ENCODE measurements around the gene IRF4. TPM values are rescaled to one million over a fixed set of nuclear protein-coding genes. Genes with fewer than 3 reads are reported as not detected.

IRF4 gene
- total and polyA plus RNA-seq, 2 donors (not counting 1 experiment from before 2014, with no cell fraction given): 75.7 to 142 TPM

- no peak for ATAC-seq (ENCODE audit: low read depth)
- POLR2A ChIA-PET: no interaction called here
- no peak overlapping the region for H3K4me3 Mint-ChIP-seq
Observed at GRCh38 chr6:454148-454991, 62.8 kb downstream of the IRF4 start.

GRCh38 chr6:455006-455585 lies 63.5 kb downstream of the IRF4 start:
- Histone ChIP-seq H3K4me1 (ENCODE audit: control insufficient read depth in 2 of 2, insufficient read depth in 2 of 2, low read length in 2 of 2) (no peaks in the 10 kb centered on the region), H3K79me2 (ENCODE audit: control insufficient read depth, insufficient read depth, low read length) (no peaks in the 10 kb centered on the region), H3K36me3 (replicated peaks in 1 of 2; ENCODE audit: control extremely low read depth in 1 of 2, control insufficient read depth in 1 of 2, extremely low read depth in 1 of 2, insufficient read depth in 2 of 2, low read length in 1 of 2) (no peaks in the 10 kb centered on the region), H3K9me3 (ENCODE audit: control extremely low read depth in 1 of 3, control insufficient read depth in 2 of 3, insufficient read depth in 1 of 3, low read length in 2 of 3) (no peaks in the 10 kb centered on the region), H3K4me3 (ENCODE audit: control extremely low read depth in 1 of 5, extremely low read depth in 1 of 5, insufficient read depth in 1 of 5, low read depth in 2 of 5, low read length in 4 of 5) (no peak overlapping the region), H3K9ac (ENCODE audit: low read length) (no peak overlapping the region), H4K20me1 (ENCODE audit: control insufficient read depth, insufficient read depth, low read length, poor library complexity, severe bottlenecking) (no peaks in the 10 kb centered on the region), H3K27me3 (replicated peaks in 1 of 4; ENCODE audit: control extremely low read depth in 1 of 4, control insufficient read depth in 3 of 4, insufficient read depth in 4 of 4, low read length in 3 of 4) (no peaks in the 10 kb centered on the region), H2AFZ (ENCODE audit: insufficient read depth, low read depth, low read length, poor library complexity, severe bottlenecking) (no peak overlapping the region), H3K4me2 (replicated peaks; ENCODE audit: low read depth, low read length, poor library complexity, severe bottlenecking) (no peak overlapping the region), H3K27ac (ENCODE audit: low read length in 2 of 2) (no peak overlapping the region)
- WGBS (ENCODE audit: insufficient coverage): no CpG with 5 or more reads among the region's 11 CpGs
- H3K4me3 Mint-ChIP-seq: no peak overlapping the region
- peaks cover 2% of the 10 kb centered on the region for H3K9me3 Mint-ChIP-seq (ENCODE audit: insufficient read depth)
- ChIA-PET CTCF (no interaction called here), POLR2A (no interaction called here)
- no peak for DNase-seq
- intact Hi-C loops (cut with micrococcal nuclease): no loop called here
- H3K27ac Mint-ChIP-seq: no peak overlapping the region
- no peaks in the 10 kb centered on the region for H3K27me3 Mint-ChIP-seq
- no peak for ATAC-seq (ENCODE audit: low read depth)
- H3K4me1 Mint-ChIP-seq: no peaks in the 10 kb centered on the region
- no peak for TF ChIP-seq EZH2 (IDR thresholded peaks at IDR 0.05; ENCODE audit: borderline replicate concordance, insufficient read depth, low read depth, low read length, poor library complexity, severe bottlenecking)
- TF ChIP-seq, protein P1, sequence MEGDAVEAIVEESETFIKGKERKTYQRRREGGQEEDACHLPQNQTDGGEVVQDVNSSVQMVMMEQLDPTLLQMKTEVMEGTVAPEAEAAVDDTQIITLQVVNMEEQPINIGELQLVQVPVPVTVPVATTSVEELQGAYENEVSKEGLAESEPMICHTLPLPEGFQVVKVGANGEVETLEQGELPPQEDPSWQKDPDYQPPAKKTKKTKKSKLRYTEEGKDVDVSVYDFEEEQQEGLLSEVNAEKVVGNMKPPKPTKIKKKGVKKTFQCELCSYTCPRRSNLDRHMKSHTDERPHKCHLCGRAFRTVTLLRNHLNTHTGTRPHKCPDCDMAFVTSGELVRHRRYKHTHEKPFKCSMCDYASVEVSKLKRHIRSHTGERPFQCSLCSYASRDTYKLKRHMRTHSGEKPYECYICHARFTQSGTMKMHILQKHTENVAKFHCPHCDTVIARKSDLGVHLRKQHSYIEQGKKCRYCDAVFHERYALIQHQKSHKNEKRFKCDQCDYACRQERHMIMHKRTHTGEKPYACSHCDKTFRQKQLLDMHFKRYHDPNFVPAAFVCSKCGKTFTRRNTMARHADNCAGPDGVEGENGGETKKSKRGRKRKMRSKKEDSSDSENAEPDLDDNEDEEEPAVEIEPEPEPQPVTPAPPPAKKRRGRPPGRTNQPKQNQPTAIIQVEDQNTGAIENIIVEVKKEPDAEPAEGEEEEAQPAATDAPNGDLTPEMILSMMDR (IDR thresholded peaks at IDR 0.05): no peak

More at GRCh38 chr6:454148-454991, 62.8 kb downstream of the IRF4 start:
- TF ChIP-seq EZH2 (IDR thresholded peaks at IDR 0.05; ENCODE audit: borderline replicate concordance, insufficient read depth, low read depth, low read length, poor library complexity, severe bottlenecking): no peak
- TF ChIP-seq, protein P1 (IDR thresholded peaks at IDR 0.05): no peak
- H3K79me2 ChIP-seq (ENCODE audit: control insufficient read depth, insufficient read depth, low read length): no peaks in the 10 kb centered on the region
- H3K9ac ChIP-seq (ENCODE audit: low read length): no peak overlapping the region
- intact Hi-C loops (cut with micrococcal nuclease): no loop called here
- H3K4me3 ChIP-seq (ENCODE audit: control extremely low read depth in 1 of 5, extremely low read depth in 1 of 5, insufficient read depth in 1 of 5, low read depth in 2 of 5, low read length in 4 of 5): no peak overlapping the region
- H3K27me3 ChIP-seq (replicated peaks in 1 of 4; ENCODE audit: control extremely low read depth in 1 of 4, control insufficient read depth in 3 of 4, insufficient read depth in 4 of 4, low read length in 3 of 4): no peaks in the 10 kb centered on the region
- H3K9me3 ChIP-seq (ENCODE audit: control extremely low read depth in 1 of 3, control insufficient read depth in 2 of 3, insufficient read depth in 1 of 3, low read length in 2 of 3): no peaks in the 10 kb centered on the region
- no peaks in the 10 kb centered on the region for H3K4me1 ChIP-seq (ENCODE audit: control insufficient read depth in 2 of 2, insufficient read depth in 2 of 2, low read length in 2 of 2)
- Mint-ChIP-seq H3K9me3 (ENCODE audit: insufficient read depth) (peaks cover 2% of the 10 kb centered on the region), H3K4me1 (no peaks in the 10 kb centered on the region), H3K27ac (no peak overlapping the region), H3K27me3 (no peaks in the 10 kb centered on the region)
- no CpG with 5 or more reads among the region's 5 CpGs for WGBS (ENCODE audit: insufficient coverage)
- H4K20me1 ChIP-seq (ENCODE audit: control insufficient read depth, insufficient read depth, low read length, poor library complexity, severe bottlenecking): no peaks in the 10 kb centered on the region
- no peaks in the 10 kb centered on the region for H3K36me3 ChIP-seq (replicated peaks in 1 of 2; ENCODE audit: control extremely low read depth in 1 of 2, control insufficient read depth in 1 of 2, extremely low read depth in 1 of 2, insufficient read depth in 2 of 2, low read length in 1 of 2)
- no peak for DNase-seq
- CTCF ChIA-PET: no interaction called here
- no peak overlapping the region for H2AFZ ChIP-seq (ENCODE audit: insufficient read depth, low read depth, low read length, poor library complexity, severe bottlenecking)
- H3K27ac ChIP-seq (ENCODE audit: low read length in 2 of 2): no peak overlapping the region
- H3K4me2 ChIP-seq (replicated peaks; ENCODE audit: low read depth, low read length, poor library complexity, severe bottlenecking): no peak overlapping the region

Data from B cell (primary cell).